ENCODE data around the gene TBCC. TPM values are rescaled to one million over a fixed set of nuclear protein-coding genes. Genes with fewer than 3 reads are reported as not detected.

Gene TBCC, protein sequence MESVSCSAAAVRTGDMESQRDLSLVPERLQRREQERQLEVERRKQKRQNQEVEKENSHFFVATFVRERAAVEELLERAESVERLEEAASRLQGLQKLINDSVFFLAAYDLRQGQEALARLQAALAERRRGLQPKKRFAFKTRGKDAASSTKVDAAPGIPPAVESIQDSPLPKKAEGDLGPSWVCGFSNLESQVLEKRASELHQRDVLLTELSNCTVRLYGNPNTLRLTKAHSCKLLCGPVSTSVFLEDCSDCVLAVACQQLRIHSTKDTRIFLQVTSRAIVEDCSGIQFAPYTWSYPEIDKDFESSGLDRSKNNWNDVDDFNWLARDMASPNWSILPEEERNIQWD
- total RNA-seq (2021; fragmentation: NEBNext Ultra II Directional; extraction: Animal tissue kit (Norgen Biotek cat#: 25700)) = 10 to 100 TPM; 20.6 to 25.2 (median 22.5) TPM
- long read RNA-seq, transcript TBCC-201 (1 exons, 1,616 nt) = major isoform, 57 of 57 reads
- long read RNA-seq, partial matches to known transcripts = 0 of 57 reads
- long read RNA-seq, other reads (novel, unspliced or antisense) = 0 of 57 reads

DNA sequence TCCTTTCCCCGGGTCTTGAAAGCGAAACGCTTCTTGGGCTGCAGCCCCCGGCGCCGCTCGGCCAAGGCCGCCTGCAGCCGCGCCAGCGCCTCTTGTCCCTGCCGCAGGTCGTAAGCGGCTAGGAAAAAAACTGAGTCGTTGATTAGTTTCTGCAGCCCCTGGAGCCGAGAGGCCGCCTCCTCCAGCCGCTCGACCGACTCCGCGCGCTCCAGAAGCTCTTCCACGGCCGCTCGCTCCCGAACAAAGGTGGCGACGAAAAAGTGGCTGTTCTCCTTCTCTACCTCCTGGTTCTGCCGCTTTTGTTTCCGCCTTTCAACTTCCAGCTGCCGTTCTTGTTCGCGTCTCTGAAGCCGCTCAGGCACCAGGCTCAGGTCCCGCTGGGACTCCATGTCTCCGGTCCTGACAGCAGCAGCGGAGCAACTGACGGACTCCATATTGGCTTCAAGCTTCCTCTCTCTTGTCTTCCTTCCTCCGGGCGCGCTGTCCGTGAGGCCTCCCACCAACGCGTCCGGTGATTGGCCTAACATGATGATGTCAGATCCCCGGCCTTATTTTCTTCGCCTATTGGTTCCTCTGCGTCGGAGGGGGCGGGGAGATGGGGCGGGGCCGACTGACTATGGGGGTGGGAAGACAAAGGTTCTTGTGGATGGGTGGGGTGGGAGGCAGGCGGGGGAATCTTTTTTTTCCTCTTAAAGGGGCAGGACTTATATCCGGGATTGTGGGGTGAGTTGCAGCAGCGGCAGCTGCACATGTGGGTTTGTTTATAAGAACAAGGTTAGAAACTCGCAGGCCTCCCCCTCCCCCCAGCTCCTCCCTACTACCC lies at the start of gene TBCC:
Gene TBCC, minus strand, starts transcription at position 464 of the 823 bp plus-strand sequence. Its CDS starts 30 bp downstream, at position 434.
- H3K36me3 Mint-ChIP-seq (ENCODE audit: low read depth) = peaks cover 12% of the 10 kb centered on the region
- peak within 1 kb of the TSS; percentile 93 for H3K27ac Mint-ChIP-seq

DNA sequence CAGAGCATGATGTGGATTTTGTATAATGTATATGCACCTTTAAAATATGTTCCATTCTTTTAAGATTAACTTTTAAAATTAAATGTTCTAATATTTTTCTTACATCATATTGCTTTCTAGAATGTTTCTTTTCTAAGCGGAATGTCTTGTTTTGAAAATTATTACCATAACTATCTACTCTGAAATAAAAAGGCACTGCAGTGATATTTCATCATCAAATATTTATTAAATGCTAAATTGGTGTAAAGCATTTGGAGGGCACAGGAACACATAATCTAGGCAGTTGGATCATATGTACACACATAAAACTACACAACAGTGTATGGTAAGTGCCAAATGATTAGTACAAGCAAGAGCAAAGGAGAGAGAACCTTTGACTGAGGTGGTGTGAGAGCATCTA lies 49.7 kb upstream of the TBCC start:
- H3K4me3 Mint-ChIP-seq = no peak overlapping the region
- no peak for DNase-seq
- TF ChIP-seq, protein P1, sequence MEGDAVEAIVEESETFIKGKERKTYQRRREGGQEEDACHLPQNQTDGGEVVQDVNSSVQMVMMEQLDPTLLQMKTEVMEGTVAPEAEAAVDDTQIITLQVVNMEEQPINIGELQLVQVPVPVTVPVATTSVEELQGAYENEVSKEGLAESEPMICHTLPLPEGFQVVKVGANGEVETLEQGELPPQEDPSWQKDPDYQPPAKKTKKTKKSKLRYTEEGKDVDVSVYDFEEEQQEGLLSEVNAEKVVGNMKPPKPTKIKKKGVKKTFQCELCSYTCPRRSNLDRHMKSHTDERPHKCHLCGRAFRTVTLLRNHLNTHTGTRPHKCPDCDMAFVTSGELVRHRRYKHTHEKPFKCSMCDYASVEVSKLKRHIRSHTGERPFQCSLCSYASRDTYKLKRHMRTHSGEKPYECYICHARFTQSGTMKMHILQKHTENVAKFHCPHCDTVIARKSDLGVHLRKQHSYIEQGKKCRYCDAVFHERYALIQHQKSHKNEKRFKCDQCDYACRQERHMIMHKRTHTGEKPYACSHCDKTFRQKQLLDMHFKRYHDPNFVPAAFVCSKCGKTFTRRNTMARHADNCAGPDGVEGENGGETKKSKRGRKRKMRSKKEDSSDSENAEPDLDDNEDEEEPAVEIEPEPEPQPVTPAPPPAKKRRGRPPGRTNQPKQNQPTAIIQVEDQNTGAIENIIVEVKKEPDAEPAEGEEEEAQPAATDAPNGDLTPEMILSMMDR (IDR thresholded peaks at IDR 0.05) = no peak
- no peak overlapping the region for H3K27ac Mint-ChIP-seq
- H3K9me3 Mint-ChIP-seq = no peaks in the 10 kb centered on the region
- no peaks in the 10 kb centered on the region for H3K36me3 Mint-ChIP-seq (ENCODE audit: low read depth)
- peaks cover 4% of the 10 kb centered on the region; the same call in 1 of the 2 replicates for H3K27me3 Mint-ChIP-seq (ENCODE audit: insufficient read depth)
- peaks cover 34% of the 10 kb centered on the region for H3K4me1 Mint-ChIP-seq (ENCODE audit: low read depth)

More for the DNA sequence above, at the start of gene TBCC:
- TF ChIP-seq, protein P1 (IDR thresholded peaks at IDR 0.05) = no peak
- Mint-ChIP-seq H3K27me3 (ENCODE audit: insufficient read depth) (no peaks in the 10 kb centered on the region), H3K9me3 (no peaks in the 10 kb centered on the region), H3K4me3 (peak within 1 kb of the TSS; percentile 93), H3K4me1 (ENCODE audit: low read depth) (peaks cover 39% of the 10 kb centered on the region)
- peak; percentile 98 for DNase-seq

DNA sequence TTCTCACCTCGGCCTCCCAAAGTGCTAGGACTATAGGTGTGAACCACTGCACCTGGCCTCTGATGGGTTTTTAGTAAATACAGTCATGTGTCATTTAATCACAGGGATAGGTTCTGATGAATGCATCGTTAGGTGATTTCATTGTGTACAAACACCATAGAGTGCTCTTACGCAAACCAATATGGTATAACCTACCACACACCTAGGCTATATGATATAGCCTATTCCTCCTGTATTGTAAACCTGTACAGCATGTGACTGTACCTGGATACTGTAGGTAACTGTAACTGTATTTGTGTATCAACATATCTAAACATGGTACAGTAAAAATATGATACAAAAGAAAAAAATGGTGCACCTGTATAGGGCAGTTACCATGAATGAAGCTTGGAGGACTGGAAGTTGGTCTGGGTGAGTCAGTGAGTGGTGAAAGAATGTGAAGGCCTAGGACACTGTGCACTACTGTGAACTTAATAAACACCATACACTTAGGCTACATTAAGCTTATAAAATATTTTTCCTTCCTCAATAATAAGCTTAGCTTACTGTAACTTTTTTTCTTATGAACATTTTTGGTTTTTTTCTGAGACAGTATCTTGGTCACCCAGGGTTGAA lies 45.9 kb upstream of the TBCC start:
- no peak for DNase-seq
- H3K27me3 Mint-ChIP-seq (ENCODE audit: insufficient read depth) = peaks cover 1% of the 10 kb centered on the region; the same call in 1 of the 2 replicates
- no peak overlapping the region for H3K27ac Mint-ChIP-seq
- peaks cover 38% of the 10 kb centered on the region for H3K4me1 Mint-ChIP-seq (ENCODE audit: low read depth)
- H3K4me3 Mint-ChIP-seq = no peak overlapping the region
- peaks cover 8% of the 10 kb centered on the region; the same call in 1 of the 2 replicates for H3K36me3 Mint-ChIP-seq (ENCODE audit: low read depth)
- TF ChIP-seq, protein P1 (IDR thresholded peaks at IDR 0.05) = no peak
- no peaks in the 10 kb centered on the region for H3K9me3 Mint-ChIP-seq

DNA sequence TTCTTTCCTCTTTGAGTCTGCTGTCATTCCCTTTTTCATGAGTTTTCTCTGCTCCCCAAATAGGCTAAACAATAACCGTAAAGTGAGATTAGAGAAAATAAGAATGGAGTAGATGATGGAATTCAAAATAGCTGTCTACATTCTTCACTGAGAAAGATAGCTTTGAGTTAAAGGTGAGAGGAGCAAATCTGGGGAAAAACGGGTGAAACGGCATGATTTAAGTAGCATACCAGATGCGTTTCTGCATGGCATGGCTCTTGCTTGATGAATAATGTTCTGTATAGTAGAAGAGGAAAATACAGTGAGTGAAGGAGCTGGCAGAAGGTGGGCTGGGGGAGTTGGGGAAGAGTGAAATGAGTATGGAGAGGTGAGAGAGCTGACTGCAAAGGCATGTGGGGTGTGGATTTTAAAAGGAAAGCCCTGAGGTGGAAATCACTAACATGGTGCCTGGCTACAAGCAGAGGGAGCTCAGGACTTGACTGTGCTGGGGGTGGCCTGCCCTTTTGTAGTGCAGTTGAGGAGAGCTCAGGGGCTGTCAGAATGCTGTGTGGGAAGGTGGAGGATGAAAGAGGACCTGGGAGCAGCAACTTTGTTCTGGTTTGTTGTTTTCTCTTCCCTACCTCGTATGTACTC lies 44.8 kb upstream of the TBCC start:
- TF ChIP-seq, protein P1 (IDR thresholded peaks at IDR 0.05) = no peak
- Mint-ChIP-seq H3K36me3 (ENCODE audit: low read depth) (peaks cover 8% of the 10 kb centered on the region; the same call in 1 of the 2 replicates), H3K4me3 (no peak overlapping the region), H3K9me3 (no peaks in the 10 kb centered on the region), H3K27me3 (ENCODE audit: insufficient read depth) (peaks cover 1% of the 10 kb centered on the region; the same call in 1 of the 2 replicates), H3K4me1 (ENCODE audit: low read depth) (peaks cover 31% of the 10 kb centered on the region), H3K27ac (peak overlapping the region; percentile 5; the same call in 1 of the 2 replicates)
- no peak for DNase-seq

DNA sequence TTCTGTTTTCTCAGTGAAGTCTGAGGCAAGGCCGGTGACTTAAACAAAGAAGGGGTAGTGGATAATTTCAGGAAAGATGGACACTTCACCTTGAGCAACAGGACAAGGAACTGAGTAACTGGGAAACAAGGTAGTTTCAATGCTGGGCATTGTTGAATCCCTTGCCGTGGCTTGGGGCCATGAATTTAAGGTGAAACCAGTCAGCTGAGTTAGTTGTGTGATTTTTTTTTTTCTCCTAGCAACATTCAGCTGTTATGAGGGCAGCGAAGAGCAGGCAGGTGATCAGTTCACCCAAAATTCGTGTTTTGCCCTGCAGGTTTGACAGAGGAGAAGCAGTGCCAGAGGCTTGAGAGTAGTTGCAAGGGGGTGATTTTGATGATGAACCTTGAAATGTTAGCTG lies 42.8 kb upstream of the TBCC start:
- Mint-ChIP-seq H3K27me3 (ENCODE audit: insufficient read depth) (peaks cover 1% of the 10 kb centered on the region), H3K9me3 (no peaks in the 10 kb centered on the region), H3K27ac (peak overlapping the region; percentile 45), H3K36me3 (ENCODE audit: low read depth) (peaks cover 22% of the 10 kb centered on the region), H3K4me1 (ENCODE audit: low read depth) (peaks cover 31% of the 10 kb centered on the region), H3K4me3 (no peak overlapping the region)
- no peak for DNase-seq
- TF ChIP-seq, protein P1 (IDR thresholded peaks at IDR 0.05) = no peak

Data from HFFc6 (cell line).